MCF 10A (cell line): ENCODE measurements around the gene CACNA1B. TPM values are rescaled to one million over a fixed set of nuclear protein-coding genes. Genes with fewer than 3 reads are reported as not detected.

Experiments
- BruUV-seq: library from RNA; stranded (reverse); fragments of 400-500 nt; replicated peaks from 2 replicates; lab custom pipeline; 2021; lab: Mats Ljungman, UMichigan
- CTCF ChIA-PET: fragments of 300-600 bp; sonication (Branson Sonifier 250); formaldehyde crosslinking; extraction: SDS; loops from one replicate; lab custom pipeline; 2021; ENCODE audit warnings: antibody characterized with exemption, inconsistent platforms; lab: Yijun Ruan, JAX
- POLR2A ChIA-PET: fragments of 300-600, 350-650 bp; sonication (Branson Sonifier 250); formaldehyde crosslinking; extraction: SDS; loops from one replicate; lab custom pipeline; 2020; ENCODE audit warnings: antibody characterized with exemption, inconsistent platforms; lab: Yijun Ruan, JAX
- DNase-seq: peaks from one replicate; pipeline ENCODE4 v3.0.0-alpha.2; 2018; ENCODE audit not compliant: unreplicated experiment
- H3K27ac Mint-ChIP-seq: one replicate; pipeline ENCODE4 v1.8.0; 2022; ENCODE audit warnings: mild to moderate bottlenecking, low read depth, mixed read lengths; ENCODE audit not compliant: unreplicated experiment
- H3K27me3 Mint-ChIP-seq: one replicate; pipeline ENCODE4 v1.8.0; 2022; ENCODE audit warnings: mixed read lengths; ENCODE audit not compliant: insufficient read depth, unreplicated experiment
- H3K36me3 Mint-ChIP-seq: one replicate; pipeline ENCODE4 v1.8.0; 2022; ENCODE audit warnings: mild to moderate bottlenecking, moderate library complexity, mixed read lengths; ENCODE audit not compliant: insufficient read depth, unreplicated experiment
- H3K4me1 Mint-ChIP-seq: one replicate; pipeline ENCODE4 v1.8.0; 2022; ENCODE audit warnings: mixed read lengths; ENCODE audit not compliant: insufficient read depth, unreplicated experiment
- H3K4me3 Mint-ChIP-seq: one replicate; pipeline ENCODE4 v1.8.0; 2022; ENCODE audit warnings: mild to moderate bottlenecking, moderate library complexity, mixed read lengths; ENCODE audit not compliant: unreplicated experiment
- H3K9me3 Mint-ChIP-seq: one replicate; pipeline ENCODE4 v1.8.0; 2022; ENCODE audit warnings: mixed read lengths; ENCODE audit not compliant: unreplicated experiment
- intact Hi-C: fragments of 100-400 bp; cut with micrococcal nuclease; formaldehyde crosslinking; loops from 2 replicates; pipeline ENCODE4 v1.14.1; 2022
- total RNA-seq: library from RNA; stranded (reverse); gene quantifications from 2 replicates; pipeline ENCODE4 v1.2.3, GENCODE V29; 2022
- TF ChIP-seq, protein P1 (sequence below): fragments of 200-600 bp; IDR thresholded peaks from one replicate; pipeline ENCODE4 v1.8.0; 2022; ENCODE audit warnings: antibody characterized with exemption, mild to moderate bottlenecking; ENCODE audit not compliant: unreplicated experiment

Gene CACNA1B
- total RNA-seq, 1 experiment from 2014 or later: not detected

- BruUV-seq: no TSS peak
- CTCF ChIA-PET: no interaction called here
- no peak for DNase-seq
- TF ChIP-seq, protein P1, sequence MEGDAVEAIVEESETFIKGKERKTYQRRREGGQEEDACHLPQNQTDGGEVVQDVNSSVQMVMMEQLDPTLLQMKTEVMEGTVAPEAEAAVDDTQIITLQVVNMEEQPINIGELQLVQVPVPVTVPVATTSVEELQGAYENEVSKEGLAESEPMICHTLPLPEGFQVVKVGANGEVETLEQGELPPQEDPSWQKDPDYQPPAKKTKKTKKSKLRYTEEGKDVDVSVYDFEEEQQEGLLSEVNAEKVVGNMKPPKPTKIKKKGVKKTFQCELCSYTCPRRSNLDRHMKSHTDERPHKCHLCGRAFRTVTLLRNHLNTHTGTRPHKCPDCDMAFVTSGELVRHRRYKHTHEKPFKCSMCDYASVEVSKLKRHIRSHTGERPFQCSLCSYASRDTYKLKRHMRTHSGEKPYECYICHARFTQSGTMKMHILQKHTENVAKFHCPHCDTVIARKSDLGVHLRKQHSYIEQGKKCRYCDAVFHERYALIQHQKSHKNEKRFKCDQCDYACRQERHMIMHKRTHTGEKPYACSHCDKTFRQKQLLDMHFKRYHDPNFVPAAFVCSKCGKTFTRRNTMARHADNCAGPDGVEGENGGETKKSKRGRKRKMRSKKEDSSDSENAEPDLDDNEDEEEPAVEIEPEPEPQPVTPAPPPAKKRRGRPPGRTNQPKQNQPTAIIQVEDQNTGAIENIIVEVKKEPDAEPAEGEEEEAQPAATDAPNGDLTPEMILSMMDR: no peak
- intact Hi-C loops: no loop called here
- Mint-ChIP-seq H3K36me3 (no peaks in the 10 kb centered on the region), H3K27ac (no peak overlapping the region), H3K4me1 (no peaks in the 10 kb centered on the region), H3K9me3 (no peaks in the 10 kb centered on the region), H3K27me3 (no peaks in the 10 kb centered on the region), H3K4me3 (no peak overlapping the region)
- POLR2A ChIA-PET: interaction anchor here (0.6 kb wide), 1 partner anchor 230 kb away, joined by 3 read pairs; no protein-coding TSS in a partner anchor
Observed at GRCh38 chr9:138013273-138013672, 135.7 kb downstream of the CACNA1B start.

GRCh38 chr9:138013836-138014562, 136.4 kb downstream of the CACNA1B start:
- DNase-seq: no peak
- H3K9me3 Mint-ChIP-seq: no peaks in the 10 kb centered on the region
- POLR2A ChIA-PET: interaction anchor here (0.6 kb wide), 1 partner anchor 230 kb away, joined by 3 read pairs; no protein-coding TSS in a partner anchor

DNA sequence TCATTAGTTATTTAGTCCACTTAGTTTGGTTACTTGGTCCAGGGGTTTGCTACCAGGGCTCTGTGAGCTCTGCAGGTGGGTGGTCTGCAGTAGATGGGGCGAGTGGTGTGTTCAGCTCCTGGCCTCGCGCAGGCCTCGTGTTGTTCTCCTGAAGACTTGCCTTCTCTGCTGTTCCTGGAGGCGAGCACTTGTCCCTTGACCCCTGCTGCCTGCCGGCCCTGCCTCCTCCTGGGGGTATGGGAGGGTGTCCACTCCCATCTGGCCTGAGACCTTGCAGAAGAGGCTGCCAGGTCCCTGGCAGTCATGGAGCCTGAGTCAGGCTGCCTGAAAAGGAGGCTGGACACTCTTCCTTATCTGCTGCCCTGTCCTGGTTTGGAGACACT, 137.0 kb downstream of the CACNA1B start:
- no peak for DNase-seq
- Mint-ChIP-seq H3K27ac (no peak overlapping the region), H3K27me3 (no peaks in the 10 kb centered on the region), H3K9me3 (no peaks in the 10 kb centered on the region), H3K36me3 (no peaks in the 10 kb centered on the region), H3K4me1 (no peaks in the 10 kb centered on the region), H3K4me3 (no peak overlapping the region)
- POLR2A ChIA-PET: no interaction called here
- intact Hi-C loops: no loop called here
- no TSS peak for BruUV-seq
- CTCF ChIA-PET: no interaction called here
- TF ChIP-seq, protein P1: no peak

More at GRCh38 chr9:138013836-138014562, 136.4 kb downstream of the CACNA1B start:
- no peaks in the 10 kb centered on the region for H3K4me1 Mint-ChIP-seq
- H3K4me3 Mint-ChIP-seq: no peak overlapping the region
- BruUV-seq: no TSS peak
- TF ChIP-seq, protein P1: no peak
- H3K27me3 Mint-ChIP-seq: no peaks in the 10 kb centered on the region
- intact Hi-C loops: no loop called here
- H3K36me3 Mint-ChIP-seq: no peaks in the 10 kb centered on the region
- H3K27ac Mint-ChIP-seq: no peak overlapping the region
- CTCF ChIA-PET: no interaction called here

- Mint-ChIP-seq H3K4me3 (no peak overlapping the region), H3K9me3 (no peaks in the 10 kb centered on the region), H3K4me1 (no peaks in the 10 kb centered on the region), H3K36me3 (no peaks in the 10 kb centered on the region), H3K27ac (no peak overlapping the region), H3K27me3 (no peaks in the 10 kb centered on the region)
- BruUV-seq: no TSS peak
- ChIA-PET POLR2A (no interaction called here), CTCF (no interaction called here)
- DNase-seq: no peak
- TF ChIP-seq, protein P1: no peak
- intact Hi-C loops: no loop called here
Observed at GRCh38 chr9:138015021-138015829, 137.6 kb downstream of the CACNA1B start.
